Nephron (organoid): ENCODE results near the gene PRKG1.
A peak's percentile ranks its signal among the peaks of the same experiment; 100 is the strongest.

Experiments
- H3K27ac Mint-ChIP-seq, 3 experiments: 2 replicates each; pipeline ENCODE4 v1.8.0; 2020; ENCODE audit warnings: mixed read lengths in 3 of 3, mild to moderate bottlenecking in 2 of 3, moderate library complexity in 1 of 3
- H3K27me3 Mint-ChIP-seq: 2 replicates; pipeline ENCODE4 v1.8.0; 2021; ENCODE audit warnings: low read depth, mild to moderate bottlenecking, moderate library complexity, mixed read lengths
- H3K36me3 Mint-ChIP-seq: 2 replicates; pipeline ENCODE4 v1.8.0; 2020; ENCODE audit warnings: low read depth, mixed read lengths
- H3K4me1 Mint-ChIP-seq: 2 replicates; pipeline ENCODE4 v1.8.0; 2020; ENCODE audit warnings: mixed read lengths
- H3K4me3 Mint-ChIP-seq, 3 experiments: 2 replicates each; pipeline ENCODE4 v1.8.0; 2020; ENCODE audit warnings: mild to moderate bottlenecking in 3 of 3, mixed read lengths in 3 of 3, moderate library complexity in 2 of 3
- H3K9me3 Mint-ChIP-seq: 2 replicates; pipeline ENCODE4 v1.8.0; 2020; ENCODE audit warnings: mixed read lengths
- CTCF ChIP-seq, 3 experiments: fragments of 200-600 bp; sonication (generic); IDR thresholded peaks; one replicate each; pipeline ENCODE4 v1.5.0; 2021; ENCODE audit warnings: antibody characterized with exemption in 3 of 3; ENCODE audit not compliant: unreplicated experiment in 3 of 3

Gene PRKG1

DNA sequence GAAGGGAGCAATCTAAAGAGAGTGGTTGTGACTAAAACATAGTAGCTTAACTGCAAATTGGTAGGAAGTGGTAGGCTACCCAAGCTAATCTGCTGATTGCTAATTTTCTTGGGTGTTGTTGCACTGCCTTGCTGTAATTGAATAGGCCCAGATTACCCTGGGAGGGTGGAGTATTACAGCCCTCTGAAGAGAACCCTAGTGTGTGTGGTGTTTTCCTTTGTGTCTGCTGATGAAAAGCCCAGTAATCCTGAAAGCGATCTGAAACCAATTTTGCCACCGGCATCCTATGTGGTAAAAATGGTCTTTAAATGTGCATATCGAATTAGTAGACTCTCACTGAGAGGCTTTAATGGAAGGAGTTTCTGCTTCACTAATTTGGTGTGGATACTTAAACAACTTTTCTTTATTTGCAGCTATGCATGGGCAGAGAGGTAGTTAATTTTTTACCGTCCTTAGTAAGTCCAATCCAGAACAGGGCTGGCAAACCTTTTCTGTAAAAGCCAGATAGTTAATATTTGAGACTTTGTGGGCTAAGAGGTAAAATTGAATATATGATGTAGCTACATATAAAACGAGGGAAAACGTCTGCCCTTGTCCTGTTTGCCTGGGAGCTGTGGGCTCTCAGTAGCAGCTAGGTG is 532.7 kb downstream of the PRKG1 start:
- H3K27ac Mint-ChIP-seq = peak overlapping the region; percentile 70 to 87 (median 86)
- peaks cover 7% of the 10 kb centered on the region for H3K4me1 Mint-ChIP-seq
- peaks cover 4% of the 10 kb centered on the region for H3K36me3 Mint-ChIP-seq
- no peak for TF ChIP-seq CTCF (IDR thresholded peaks at IDR 0.05; ENCODE audit: unreplicated experiment in 3 of 3)
- peaks cover 14% of the 10 kb centered on the region for H3K9me3 Mint-ChIP-seq
- H3K4me3 Mint-ChIP-seq = no peak overlapping the region
- no peaks in the 10 kb centered on the region for H3K27me3 Mint-ChIP-seq

DNA sequence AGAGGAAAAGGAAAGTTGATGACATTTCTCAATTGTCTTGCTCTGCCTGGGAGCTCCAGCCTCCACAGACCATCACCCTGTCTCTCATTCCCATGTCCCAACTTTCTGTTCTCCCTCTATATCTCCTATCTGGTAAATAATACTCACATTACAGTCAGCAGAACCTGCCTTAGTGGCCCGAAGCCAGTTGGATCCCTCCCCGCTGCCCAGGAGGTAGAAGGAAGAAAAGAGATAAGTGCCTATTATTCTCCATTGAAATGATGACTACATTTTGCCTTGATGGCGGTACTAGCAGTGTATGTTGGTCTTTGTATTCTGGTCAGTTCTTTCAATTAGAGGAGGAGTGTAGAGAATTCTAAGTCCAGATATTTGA is 533.2 kb downstream of the PRKG1 start:
- Mint-ChIP-seq H3K27me3 (no peaks in the 10 kb centered on the region), H3K4me1 (peaks cover 5% of the 10 kb centered on the region)

GRCh38 chr10:51608211-51608610 is 533.9 kb downstream of the PRKG1 start:
- H3K4me3 Mint-ChIP-seq = no peak overlapping the region
- no peak for TF ChIP-seq CTCF (IDR thresholded peaks at IDR 0.05; ENCODE audit: unreplicated experiment in 3 of 3)
- H3K27me3 Mint-ChIP-seq = no peaks in the 10 kb centered on the region
- peak overlapping the region; percentile 62 to 86 (median 65) for H3K27ac Mint-ChIP-seq
- peaks cover 5% of the 10 kb centered on the region for H3K4me1 Mint-ChIP-seq
- peaks cover 4% of the 10 kb centered on the region for H3K36me3 Mint-ChIP-seq
- H3K9me3 Mint-ChIP-seq = peaks cover 27% of the 10 kb centered on the region

More for the DNA sequence above, 533.2 kb downstream of the PRKG1 start:
- Mint-ChIP-seq H3K27ac (peak overlapping the region; percentile 70 to 87 (median 86)), H3K36me3 (peaks cover 4% of the 10 kb centered on the region), H3K4me3 (no peak overlapping the region), H3K9me3 (peaks cover 19% of the 10 kb centered on the region)
- TF ChIP-seq CTCF (IDR thresholded peaks at IDR 0.05; ENCODE audit: unreplicated experiment in 3 of 3) = no peak

GRCh38 chr10:51615764-51616298 is 541.5 kb downstream of the PRKG1 start:
- Mint-ChIP-seq H3K4me3 (no peak overlapping the region), H3K4me1 (peaks cover 22% of the 10 kb centered on the region), H3K36me3 (peaks cover 6% of the 10 kb centered on the region), H3K27me3 (no peaks in the 10 kb centered on the region), H3K27ac (peak overlapping the region; percentile 20 to 83 (median 57)), H3K9me3 (peaks cover 44% of the 10 kb centered on the region)
- no peak for TF ChIP-seq CTCF (IDR thresholded peaks at IDR 0.05; ENCODE audit: unreplicated experiment in 3 of 3)

DNA sequence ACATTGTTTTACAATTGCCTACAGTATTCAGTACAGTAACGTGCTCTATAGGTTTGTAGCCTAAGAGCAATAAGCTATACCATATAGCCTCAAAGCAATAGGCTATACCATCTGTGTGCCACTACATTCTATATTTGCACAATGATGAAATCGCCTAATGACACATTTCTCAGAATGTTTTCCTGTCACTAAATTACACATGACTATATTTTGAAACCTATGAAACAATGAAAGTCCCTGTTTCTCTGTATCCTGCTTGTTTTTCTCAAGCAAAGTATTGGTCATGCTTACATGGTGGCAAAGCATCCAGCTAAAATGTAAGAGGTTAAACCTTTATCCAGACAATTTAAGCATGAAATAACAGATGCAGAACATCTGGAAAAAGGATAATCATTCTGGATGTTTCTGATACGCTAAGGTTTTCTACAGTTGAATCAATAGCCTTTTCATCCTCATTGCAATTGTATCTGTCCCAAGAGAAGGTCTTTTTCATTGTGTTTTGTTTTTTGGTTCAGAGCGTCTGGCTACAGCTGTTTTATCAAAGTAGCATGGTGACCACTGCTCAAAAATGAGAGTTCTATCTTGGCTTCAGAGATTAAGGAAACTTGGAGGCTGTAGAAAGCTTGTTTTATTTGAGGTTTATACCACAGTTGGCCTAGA is 543.4 kb downstream of the PRKG1 start:
- TF ChIP-seq CTCF (IDR thresholded peaks at IDR 0.05; ENCODE audit: unreplicated experiment in 3 of 3) = no peak
- Mint-ChIP-seq H3K4me1 (peaks cover 22% of the 10 kb centered on the region), H3K9me3 (peaks cover 30% of the 10 kb centered on the region), H3K27me3 (no peaks in the 10 kb centered on the region), H3K36me3 (peaks cover 6% of the 10 kb centered on the region), H3K27ac (peak overlapping the region; percentile 28 to 67 (median 47)), H3K4me3 (no peak overlapping the region)
